K562 (cell line): Measurements from ENCODE around the gene EVI5. TPM values are rescaled to one million over a fixed set of nuclear protein-coding genes. Genes with fewer than 3 reads are reported as not detected.
A peak's percentile ranks its signal among the peaks of the same experiment; 100 is the strongest.

Source experiments
- C11orf30 ChIP-seq: fragments of 450-650 bp; IDR thresholded peaks from 2 replicates; pipeline ENCODE4 v1.6.1; 2016; ENCODE audit warnings: low read depth, mild to moderate bottlenecking
- CC2D1A ChIP-seq: fragments of 450-650 bp; IDR thresholded peaks from 2 replicates; pipeline ENCODE4 v1.6.1; 2017; ENCODE audit warnings: mild to moderate bottlenecking
- ETV5 ChIP-seq: sonication (generic); formaldehyde crosslinking; IDR thresholded peaks from 2 replicates; pipeline ENCODE4 v1.4.0; 2020; ENCODE audit warnings: low read depth, mild to moderate bottlenecking, missing genetic modification reagents
- GABPB1 ChIP-seq: sonication (generic); formaldehyde crosslinking; IDR thresholded peaks from 2 replicates; pipeline ENCODE4 v1.8.0; 2022; ENCODE audit warnings: mild to moderate bottlenecking, missing genetic modification reagents
- LEF1 ChIP-seq: fragments of 450-650 bp; IDR thresholded peaks from 2 replicates; pipeline ENCODE4 v1.6.1; 2016; ENCODE audit warnings: mild to moderate bottlenecking
- MAFK ChIP-seq: IDR thresholded peaks from 2 replicates; pipeline ENCODE4 v1.6.1; 2011; ENCODE audit warnings: low read length, improper control_type of control experiment
- MEIS2 ChIP-seq: fragments of 450-650 bp; IDR thresholded peaks from 2 replicates; pipeline ENCODE4 v1.6.1; 2014; ENCODE audit warnings: mild to moderate bottlenecking; ENCODE audit not compliant: partially characterized antibody
- MLLT1 ChIP-seq, 2 experiments: fragments of 450-650 bp; IDR thresholded peaks; 2 replicates each; pipeline ENCODE4 v1.6.1; 2016
- NCOR1 ChIP-seq: fragments of 450-650 bp; IDR thresholded peaks from 2 replicates; pipeline ENCODE4 v1.6.1; 2016; ENCODE audit warnings: mild to moderate bottlenecking, moderate library complexity
- PHF8 ChIP-seq: fragments of 200-600 bp; sonication (generic); IDR thresholded peaks from 2 replicates; pipeline ENCODE4 v1.6.1; 2012; ENCODE audit warnings: mixed run types, mild to moderate bottlenecking, inconsistent platforms, low read length, moderate library complexity, borderline replicate concordance
- PTRF ChIP-seq: fragments of 450-650 bp; IDR thresholded peaks from 2 replicates; pipeline ENCODE4 v1.6.1; 2016; ENCODE audit warnings: mild to moderate bottlenecking, missing genetic modification characterization, missing compliant biosample characterization
- RBBP5 ChIP-seq: fragments of 200-600 bp; sonication (generic); IDR thresholded peaks from 2 replicates; pipeline ENCODE4 v1.6.1; 2012; ENCODE audit warnings: borderline replicate concordance, mild to moderate bottlenecking, low read length, control low read depth, inconsistent platforms; ENCODE audit not compliant: insufficient read depth, poor library complexity, severe bottlenecking
- RFX1 ChIP-seq: fragments of 450-650 bp; IDR thresholded peaks from 2 replicates; pipeline ENCODE4 v1.6.1; 2016; ENCODE audit warnings: mild to moderate bottlenecking, moderate library complexity
- SAFB2 ChIP-seq: fragments of 200-400 bp; formaldehyde crosslinking; IDR thresholded peaks from 2 replicates; pipeline ENCODE4 v1.6.1; 2018; ENCODE audit warnings: borderline replicate concordance, low read length, low read depth, moderate library complexity; ENCODE audit not compliant: severe bottlenecking
- SMAD4 ChIP-seq: fragments of 250-450 bp; sonication (Bioruptor Pico); conservative IDR thresholded peaks from 2 replicates; pipeline ENCODE4 v1.8.0; 2021; ENCODE audit warnings: inconsistent platforms, mild to moderate bottlenecking, moderate library complexity
- SOX6 ChIP-seq: fragments of 450-650 bp; IDR thresholded peaks from 2 replicates; pipeline ENCODE4 v1.6.1; 2014; ENCODE audit warnings: mild to moderate bottlenecking
- STAT6 ChIP-seq: sonication (generic); formaldehyde crosslinking; IDR thresholded peaks from 2 replicates; pipeline ENCODE4 v1.8.1; 2023; ENCODE audit warnings: mild to moderate bottlenecking, missing genetic modification reagents
- TAL1 ChIP-seq: fragments of 450-650 bp; IDR thresholded peaks from 2 replicates; pipeline ENCODE4 v1.6.1; 2016; ENCODE audit warnings: mild to moderate bottlenecking
- TEAD4 ChIP-seq, 2 experiments: sonication (generic) in 1 of 2; formaldehyde crosslinking in 1 of 2; IDR thresholded peaks; 2 replicates each; pipeline versions ENCODE4 v1.6.1 to v1.8.0; 2012 to 2022; ENCODE audit warnings: borderline replicate concordance in 1 of 2, inconsistent platforms in 1 of 2, low read length in 1 of 2, mild to moderate bottlenecking in 1 of 2, missing genetic modification reagents in 1 of 2
- ZNF12 ChIP-seq: sonication (generic); formaldehyde crosslinking; IDR thresholded peaks from 2 replicates; pipeline ENCODE4 v1.4.0; 2020; ENCODE audit warnings: mild to moderate bottlenecking, missing genetic modification reagents
- ZNF23 ChIP-seq: fragments of 250-450 bp; sonication (Bioruptor Pico); IDR thresholded peaks from 2 replicates; pipeline ENCODE4 v1.4.0; 2020; ENCODE audit warnings: mild to moderate bottlenecking
- ZNF316 ChIP-seq: fragments of 450-650 bp; IDR thresholded peaks from 2 replicates; pipeline ENCODE4 v1.6.1; 2016
- ZNF395 ChIP-seq: fragments of 200-800 bp; sonication (Bioruptor generic); IDR thresholded peaks from 2 replicates; pipeline ENCODE4 v1.6.1; 2017; ENCODE audit warnings: missing genetic modification characterization, missing compliant biosample characterization
- ZNF511 ChIP-seq: sonication (generic); formaldehyde crosslinking; IDR thresholded peaks from 2 replicates; pipeline ENCODE4 v1.8.0; 2022; ENCODE audit warnings: mild to moderate bottlenecking, missing genetic modification reagents
- ZNF707 ChIP-seq: fragments of 250-450 bp; sonication (Bioruptor Pico); conservative IDR thresholded peaks from 2 replicates; pipeline ENCODE4 v1.8.0; 2022; ENCODE audit warnings: inconsistent platforms, mild to moderate bottlenecking, moderate library complexity
- polyA plus RNA-seq, 8 experiments: library from polyadenylated mRNA; depleted of rRNA in 4 of 8; stranded (reverse) in 5 of 8; unstranded in 3 of 8; fragments of >200 nt; fragmentation: Nextera tagmentation in 2 of 8; fragmentation: Illumina TruSeq in 1 of 8; extraction: Ambion mirVana in 2 of 8; extraction: Trizol in 1 of 8; gene quantifications; 2 replicates each; pipeline versions ENCODE4 v1.2.1 to v1.2.3, GENCODE V29; 2011 to 2014; ENCODE audit warnings: inconsistent platforms in 1 of 8, missing spikeins in 1 of 8
- total RNA-seq, 7 experiments: library from RNA; depleted of rRNA in 6 of 7; stranded (reverse); fragments of >200 nt in 6 of 7; fragmentation: Illumina TruSeq in 2 of 7; extraction: Trizol in 2 of 7; gene quantifications; 2 replicates each; pipeline versions ENCODE4 v1.2.1 to v1.2.3, GENCODE V29; 2011 to 2021; ENCODE audit warnings: low replicate concordance in 1 of 7

The EVI5 gene
- total and polyA plus RNA-seq, 9 of the 15 experiments (the other 6 are each of a cell fraction or from before 2014, with no cell fraction given): 1.7 to 50.1 (median 13.7) TPM

GRCh38 chr1:92708368-92708950, 76.4 kb downstream of the EVI5 start (continued):
- TF ChIP-seq MEIS2 (peak; percentile 43), ZNF395 (CRISPR knock-in tag) (no peak), LEF1 (no peak), PHF8 (no peak), TAL1 (no peak), MAFK (peak; percentile 99), SOX6 (peak; percentile 77), ZNF707 (CRISPR knock-in tag) (no peak), ZNF316 (peak; percentile 100), ZNF12 (CRISPR knock-in tag) (no peak), C11orf30 (peak; percentile 100), SMAD4 (no peak), SAFB2 (no peak), ZNF23 (no peak), PTRF (tag) (no peak), STAT6 (no peak), CC2D1A (peak; percentile 86), GABPB1 (CRISPR knock-in tag) (no peak), TEAD4 (IDR thresholded peaks at IDR 0.05; ENCODE audit: low read length) (peak; percentile 30; the same call in 1 of the 2 replicates), TEAD4 (CRISPR knock-in tag; IDR thresholded peaks at IDR 0.05; ENCODE audit: borderline replicate concordance) (no peak), MLLT1 (IDR thresholded peaks at IDR 0.05) (no peak; a peak in 1 of 4 replicates), RBBP5 (no peak), ZNF511 (CRISPR knock-in tag) (no peak), RFX1 (no peak), ETV5 (no peak), NCOR1 (peak; percentile 26; the same call in 1 of the 2 replicates)
